Activated CD4-positive, alpha-beta T cell treated with anti-CD3 and anti-CD28 coated beads, Interleukin-2, amount 50 U/mL, for 48 hours (primary cell): ENCODE data around the gene TTC28.

ENCODE experiments used
- DNase-seq, 2 experiments: peaks; one replicate each; pipeline ENCODE4 v3.0.0-alpha.2; 2020

The TTC28 gene

GRCh38 chr22:28346308-28346707 lies 333.3 kb downstream of the TTC28 start:
- no peak for DNase-seq

DNA sequence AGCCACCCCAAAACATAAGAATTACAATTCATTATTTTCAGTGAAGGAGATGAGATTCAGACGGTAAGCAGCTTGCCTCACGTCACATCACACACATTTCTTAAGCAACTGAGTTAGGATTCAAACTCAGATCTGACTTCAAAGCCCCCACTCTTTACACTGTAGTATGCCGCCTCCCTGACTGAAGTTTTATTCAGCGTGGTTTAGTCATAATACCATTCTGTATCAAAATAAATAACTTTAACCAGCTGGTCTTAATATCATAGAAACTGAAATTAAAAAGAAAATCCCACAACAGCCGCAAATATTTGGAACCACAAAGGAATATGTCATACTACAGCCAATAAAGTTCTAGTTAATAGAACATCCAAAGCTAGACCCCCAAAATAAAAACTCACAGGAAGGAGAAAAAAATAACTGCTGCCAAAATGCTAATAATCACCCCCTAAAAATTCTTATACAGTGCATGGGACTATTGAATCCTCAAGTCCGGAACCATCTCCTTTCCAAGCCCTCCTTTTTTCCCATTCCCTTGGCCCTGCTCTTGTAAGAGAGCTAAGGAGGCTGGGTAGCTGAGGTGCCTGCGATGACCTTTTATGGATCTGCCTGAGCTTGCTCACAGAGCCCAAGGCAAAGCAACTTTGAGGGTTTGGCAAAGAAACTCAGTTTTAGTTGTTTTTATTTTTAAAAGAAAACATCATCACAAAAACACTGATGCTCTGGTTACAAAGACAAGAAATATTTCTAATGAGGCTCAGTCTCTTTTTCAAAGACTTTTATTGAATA lies 334.5 kb downstream of the TTC28 start:
- DNase-seq, result no peak

DNA sequence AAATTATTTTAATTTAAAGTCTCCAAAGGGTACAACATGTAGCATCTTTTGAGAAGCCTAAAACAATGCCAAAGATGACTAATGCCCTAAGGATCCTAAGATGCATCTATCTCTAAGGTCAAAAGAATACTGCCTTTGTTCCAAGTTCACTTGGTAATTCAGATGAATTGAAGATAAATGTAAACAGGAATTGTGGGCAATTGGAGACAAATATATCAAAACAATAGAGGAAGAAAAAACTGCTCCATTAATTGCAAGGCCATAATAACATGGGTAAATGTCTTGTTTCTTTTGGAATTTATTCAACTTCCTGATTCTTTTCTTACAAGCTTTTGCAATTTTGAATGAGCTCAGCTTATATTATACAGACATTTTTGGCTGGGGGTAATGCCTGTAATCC lies 338.6 kb downstream of the TTC28 start:
- DNase-seq, result no peak

DNA sequence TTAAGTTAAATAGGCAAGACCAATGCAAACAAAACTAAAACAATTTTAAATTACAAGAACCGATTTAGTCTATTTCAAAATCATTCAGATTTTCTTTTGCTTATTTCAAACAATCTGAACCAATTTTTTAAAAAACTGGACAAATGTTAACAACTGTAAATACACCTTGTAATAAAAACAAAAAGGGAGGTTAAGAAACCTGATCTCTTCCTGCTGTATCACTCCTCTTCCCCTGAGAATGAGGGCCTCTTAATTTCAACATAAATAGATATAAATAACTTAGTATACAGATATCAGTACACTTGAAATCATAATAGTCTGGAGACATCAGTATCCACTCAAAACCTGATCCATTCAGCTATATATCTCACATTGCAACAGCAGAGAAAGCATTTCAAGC lies 346.6 kb downstream of the TTC28 start:
- no peak for DNase-seq

DNA sequence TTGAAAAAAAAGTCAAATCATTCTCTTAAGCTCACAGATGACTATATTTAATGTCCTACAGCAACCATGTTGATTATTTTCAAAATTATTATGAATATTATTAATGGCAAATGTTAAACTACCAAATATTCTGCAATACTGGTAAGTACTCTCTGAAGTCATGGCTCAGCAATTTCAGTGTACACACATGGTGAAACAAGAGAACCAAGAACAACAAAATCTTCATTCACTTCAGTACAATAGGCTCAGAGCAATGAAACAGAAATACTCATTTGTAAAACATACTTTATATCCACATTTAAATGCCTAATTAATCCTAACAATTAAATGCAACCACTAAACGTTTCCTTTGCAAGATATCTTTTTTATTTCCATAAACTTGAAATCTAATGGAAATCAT lies 347.2 kb downstream of the TTC28 start:
- no peak for DNase-seq

- no peak for DNase-seq
These were observed 347.9 kb downstream of the TTC28 start for GRCh38 chr22:28331695-28332094.

GRCh38 chr22:28329186-28330073 lies 350.2 kb downstream of the TTC28 start:
- DNase-seq, result no peak

DNA sequence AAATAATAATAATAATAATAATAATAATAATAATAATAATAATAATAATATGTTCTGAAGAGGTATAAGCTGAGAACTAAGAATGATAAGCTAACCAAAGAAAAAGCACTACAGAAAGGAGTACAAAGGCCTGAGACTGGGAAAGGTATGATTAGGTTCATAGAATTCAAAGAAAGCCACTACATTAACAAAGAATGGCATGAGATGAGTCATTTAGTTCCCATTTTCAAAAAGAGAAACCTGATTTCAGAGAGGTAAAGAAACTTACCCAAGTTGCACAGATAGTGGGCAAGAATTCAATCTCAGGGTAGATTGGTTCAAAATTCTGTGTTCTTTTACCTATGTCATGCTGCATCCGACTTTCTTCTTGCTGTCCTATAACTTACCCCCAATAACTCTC lies 350.9 kb downstream of the TTC28 start:
- no peak for DNase-seq

GRCh38 chr22:28316014-28316413 lies 363.6 kb downstream of the TTC28 start:
- DNase-seq, result no peak

DNA sequence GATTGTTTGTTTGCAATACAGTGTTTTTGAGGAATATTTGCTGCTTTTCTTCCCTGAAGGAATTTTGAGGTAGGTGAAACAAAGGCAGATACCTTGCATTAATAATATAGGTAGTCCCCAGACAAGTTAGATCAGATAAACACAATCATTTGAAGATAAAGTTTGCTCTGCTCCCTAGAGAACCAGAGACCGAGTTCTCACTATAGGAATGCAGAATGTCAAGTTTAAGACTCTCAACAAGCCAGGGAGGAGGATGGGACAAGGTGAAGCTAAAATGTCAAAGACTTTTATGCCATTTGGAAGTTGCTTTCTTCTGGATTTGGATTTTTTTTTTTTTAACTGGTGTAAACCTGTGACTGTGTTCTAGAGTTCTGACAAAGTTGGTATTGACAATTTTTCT lies 364.7 kb downstream of the TTC28 start:
- no peak for DNase-seq

DNA sequence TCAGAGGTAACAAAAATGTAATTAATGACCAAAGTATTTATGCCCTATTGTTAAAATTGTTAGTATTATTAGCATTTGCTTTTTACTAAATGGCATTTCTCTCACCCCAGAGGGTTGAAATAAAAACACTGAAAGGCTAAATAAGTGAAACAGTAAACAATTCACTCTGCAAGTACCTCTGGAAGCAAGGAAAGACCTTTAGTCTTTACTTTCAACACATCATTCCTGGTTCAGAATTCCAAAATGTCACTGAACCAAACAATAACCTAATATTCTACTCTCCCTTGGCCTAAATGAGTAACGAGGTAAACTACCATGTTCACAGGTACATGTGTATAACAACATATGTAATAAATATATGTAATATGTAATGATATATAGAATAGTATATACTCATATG lies 369.3 kb downstream of the TTC28 start:
- DNase-seq, result no peak

- no peak for DNase-seq
These were observed 379.9 kb downstream of the TTC28 start for GRCh38 chr22:28299753-28300152.

DNA sequence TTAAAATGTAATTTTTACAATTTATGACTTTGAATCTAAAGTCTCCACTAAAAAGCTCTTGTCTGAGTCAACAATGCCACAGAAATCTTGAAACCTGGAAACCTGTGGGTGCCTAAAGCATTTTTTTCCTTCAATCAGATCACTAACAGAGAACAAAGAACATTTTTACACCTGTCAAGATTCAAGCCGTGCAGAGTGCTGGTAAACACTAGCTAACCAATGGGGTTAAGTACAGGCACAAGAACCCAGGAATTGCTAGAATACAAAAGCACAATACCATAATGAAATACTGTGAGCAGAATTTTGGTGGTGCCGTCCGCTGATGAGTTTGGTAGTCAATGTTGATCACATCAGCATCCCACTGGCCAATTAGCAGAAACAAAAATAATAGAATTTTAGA lies 380.3 kb downstream of the TTC28 start:
- DNase-seq, result no peak

DNA sequence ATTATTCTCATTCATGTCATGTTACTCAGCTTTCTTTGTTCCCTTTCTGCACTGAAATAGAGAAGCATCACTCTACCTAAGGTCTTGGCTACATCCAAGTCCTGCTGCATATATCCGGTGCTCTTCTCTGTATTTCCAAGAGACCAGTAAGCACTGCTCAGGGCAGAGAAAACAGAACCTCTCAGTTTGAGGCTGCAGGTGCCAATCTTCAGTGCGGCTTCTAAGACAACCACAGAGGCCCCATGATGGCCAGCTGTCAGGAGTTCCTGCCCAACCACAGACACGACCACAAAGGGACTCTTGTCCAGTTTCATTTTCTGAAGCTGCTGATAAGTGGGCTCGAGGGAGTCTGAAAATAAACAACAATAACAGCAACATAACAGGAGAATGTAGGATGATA lies 382.1 kb downstream of the TTC28 start:
- no peak for DNase-seq

GRCh38 chr22:28296452-28296851 lies 383.2 kb downstream of the TTC28 start:
- DNase-seq, result no peak

- no peak for DNase-seq
These were observed 396.5 kb downstream of the TTC28 start for GRCh38 chr22:28283068-28283654.

GRCh38 chr22:28282405-28283067 lies 397.1 kb downstream of the TTC28 start:
- no peak for DNase-seq

DNA sequence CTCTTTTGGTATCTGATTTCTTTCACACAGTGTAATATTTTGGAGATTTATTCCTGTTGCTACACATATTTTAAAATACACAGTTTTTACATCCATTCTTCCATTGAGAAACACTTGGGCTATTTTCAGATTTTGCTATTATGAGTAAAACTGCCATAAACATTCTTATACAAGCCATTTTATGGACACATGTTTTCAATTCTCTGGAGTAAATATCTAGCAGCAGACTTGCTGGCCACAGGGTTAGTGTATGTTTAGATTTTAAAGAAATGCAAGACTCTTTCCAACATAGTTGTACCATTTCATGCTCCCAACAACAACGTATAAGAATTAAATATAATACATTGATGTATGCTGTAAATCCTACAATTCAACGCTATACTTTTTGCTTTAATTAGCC lies 399.8 kb downstream of the TTC28 start:
- DNase-seq, result no peak

DNA sequence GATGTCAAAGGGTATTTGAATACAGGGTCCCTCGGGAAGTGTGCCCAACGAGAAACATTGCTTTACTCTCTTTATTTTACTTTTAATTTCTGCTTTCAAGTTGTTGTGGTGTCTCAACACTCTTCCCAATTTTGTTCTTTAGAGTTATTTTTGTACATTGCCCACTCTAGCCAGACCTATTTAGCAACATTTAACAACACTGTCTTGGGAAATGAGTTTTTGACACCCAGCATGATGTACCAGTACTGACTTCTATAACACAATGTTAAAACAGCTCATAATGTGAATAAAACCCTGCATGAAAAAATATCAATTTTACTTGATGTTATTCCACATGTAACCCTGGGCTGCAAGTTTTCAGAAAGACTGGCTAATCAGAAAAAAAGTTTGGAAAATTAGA lies 410.4 kb downstream of the TTC28 start:
- no peak for DNase-seq

GRCh38 chr22:28268850-28269249 lies 410.8 kb downstream of the TTC28 start:
- no peak for DNase-seq

GRCh38 chr22:28268171-28268570 lies 411.5 kb downstream of the TTC28 start:
- no peak for DNase-seq

DNA sequence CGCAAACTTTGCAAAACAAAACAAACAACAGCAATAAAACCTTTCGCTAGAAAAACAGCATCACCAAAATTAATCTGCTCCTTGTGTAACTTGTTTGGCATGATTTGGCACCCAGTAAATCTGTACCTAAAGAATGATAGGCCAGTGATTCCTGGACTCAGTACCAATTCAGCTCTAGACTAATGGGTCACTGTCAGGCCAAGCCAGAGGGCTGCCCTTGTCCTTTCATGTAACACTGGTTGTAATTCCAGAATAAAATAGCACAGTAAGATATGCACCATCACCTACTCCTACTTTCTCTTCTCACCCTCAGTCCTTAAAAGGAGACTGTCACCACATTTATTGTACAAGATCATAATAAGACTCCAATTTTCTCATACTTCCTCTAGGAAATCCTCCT lies 419.0 kb downstream of the TTC28 start:
- DNase-seq, result no peak

GRCh38 chr22:28259774-28260312 lies 419.8 kb downstream of the TTC28 start:
- DNase-seq, result no peak
